Mucosa of stomach (tissue), 1 donor: ENCODE measurements around the gene GID8.
"Not testable (repeated sequence)": the region's sequence is repeated elsewhere in the genome, so short reads cannot be mapped to it uniquely, and the experiment has no call there.

Experiments
- H3K27me3 ChIP-seq: one replicate; pipeline ENCODE4 v1.7.0; 2013; ENCODE audit warnings: mild to moderate bottlenecking, low read length; ENCODE audit not compliant: control insufficient read depth, insufficient read depth
- H3K36me3 ChIP-seq: one replicate; pipeline ENCODE4 v1.7.0; 2013; ENCODE audit warnings: low read length; ENCODE audit not compliant: control insufficient read depth, insufficient read depth
- H3K4me1 ChIP-seq: one replicate; pipeline ENCODE4 v1.7.0; 2013; ENCODE audit warnings: mild to moderate bottlenecking, low read length; ENCODE audit not compliant: control insufficient read depth, insufficient read depth
- H3K4me3 ChIP-seq: one replicate; pipeline ENCODE4 v1.7.0; 2013; ENCODE audit warnings: low read length
- H3K9ac ChIP-seq: one replicate; pipeline ENCODE4 v1.7.0; 2013; ENCODE audit warnings: mild to moderate bottlenecking, low read length, moderate library complexity
- H3K9me3 ChIP-seq: one replicate; pipeline ENCODE4 v1.7.0; 2013; ENCODE audit warnings: mild to moderate bottlenecking, low read length, moderate library complexity; ENCODE audit not compliant: control insufficient read depth
- donor health status: Pancreatic carcinoma.

Gene GID8

GRCh38 chr20:62959998-62960436, 22.1 kb downstream of the GID8 start:
- Histone ChIP-seq H3K27me3 (no peaks in the 10 kb centered on the region), H3K4me3 (no peak overlapping the region), H3K9me3 (no peaks in the 10 kb centered on the region), H3K36me3 (peaks cover 8% of the 10 kb centered on the region), H3K9ac (no peak overlapping the region), H3K4me1 (peaks cover 18% of the 10 kb centered on the region)

- not testable (repeated sequence) for H3K36me3 ChIP-seq, H3K9me3 ChIP-seq, H3K9ac ChIP-seq, H3K4me3 ChIP-seq, H3K27me3 ChIP-seq
- peaks cover 11% of the 10 kb centered on the region for H3K4me1 ChIP-seq
These were observed 22.7 kb downstream of the GID8 start for GRCh38 chr20:62960446-62961309.

GRCh38 chr20:62961310-62961783, 23.4 kb downstream of the GID8 start:
- Histone ChIP-seq H3K4me3 (no peak overlapping the region), H3K9me3 (no peaks in the 10 kb centered on the region), H3K4me1 (peaks cover 5% of the 10 kb centered on the region), H3K27me3 (no peaks in the 10 kb centered on the region), H3K9ac (no peak overlapping the region), H3K36me3 (peaks cover 8% of the 10 kb centered on the region)

GRCh38 chr20:62961799-62962198, 23.9 kb downstream of the GID8 start:
- Histone ChIP-seq H3K9me3 (no peaks in the 10 kb centered on the region), H3K36me3 (peaks cover 8% of the 10 kb centered on the region), H3K4me3 (no peak overlapping the region), H3K27me3 (no peaks in the 10 kb centered on the region), H3K9ac (no peak overlapping the region), H3K4me1 (peaks cover under 1% of the 10 kb centered on the region)

- Histone ChIP-seq H3K4me1 (no peaks in the 10 kb centered on the region), H3K4me3 (no peak overlapping the region), H3K27me3 (no peaks in the 10 kb centered on the region), H3K36me3 (peaks cover 7% of the 10 kb centered on the region), H3K9ac (no peak overlapping the region), H3K9me3 (no peaks in the 10 kb centered on the region)
These were observed 24.4 kb downstream of the GID8 start for GRCh38 chr20:62962221-62962879.

- Histone ChIP-seq H3K36me3 (no peaks in the 10 kb centered on the region), H3K9ac (no peak overlapping the region), H3K9me3 (no peaks in the 10 kb centered on the region), H3K4me1 (no peaks in the 10 kb centered on the region), H3K4me3 (no peak overlapping the region), H3K27me3 (no peaks in the 10 kb centered on the region)
These were observed 25.1 kb downstream of the GID8 start for GRCh38 chr20:62962891-62963613.

GRCh38 chr20:62963614-62964397, 25.9 kb downstream of the GID8 start:
- no peaks in the 10 kb centered on the region for H3K9me3 ChIP-seq
- H3K9ac ChIP-seq: no peak overlapping the region
- H3K27me3 ChIP-seq: no peaks in the 10 kb centered on the region
- no peak overlapping the region for H3K4me3 ChIP-seq
- no peaks in the 10 kb centered on the region for H3K36me3 ChIP-seq
- no peaks in the 10 kb centered on the region for H3K4me1 ChIP-seq

GRCh38 chr20:62964700-62965099, 26.8 kb downstream of the GID8 start:
- H3K36me3 ChIP-seq: no peaks in the 10 kb centered on the region
- H3K27me3 ChIP-seq: no peaks in the 10 kb centered on the region
- no peaks in the 10 kb centered on the region for H3K9me3 ChIP-seq
- H3K9ac ChIP-seq: no peak overlapping the region
- H3K4me1 ChIP-seq: no peaks in the 10 kb centered on the region
- H3K4me3 ChIP-seq: no peak overlapping the region

- H3K4me1 ChIP-seq: no peaks in the 10 kb centered on the region
- no peaks in the 10 kb centered on the region for H3K36me3 ChIP-seq
- H3K9me3 ChIP-seq: no peaks in the 10 kb centered on the region
- no peak overlapping the region for H3K9ac ChIP-seq
- peaks cover 5% of the 10 kb centered on the region for H3K27me3 ChIP-seq
- no peak overlapping the region for H3K4me3 ChIP-seq
These were observed 27.4 kb downstream of the GID8 start for GRCh38 chr20:62965363-62965771.

- Histone ChIP-seq H3K9me3 (no peaks in the 10 kb centered on the region), H3K4me3 (no peak overlapping the region), H3K27me3 (peaks cover 17% of the 10 kb centered on the region), H3K36me3 (no peaks in the 10 kb centered on the region), H3K4me1 (no peaks in the 10 kb centered on the region), H3K9ac (no peak overlapping the region)
These were observed 28.5 kb downstream of the GID8 start for GRCh38 chr20:62966212-62967148.

GRCh38 chr20:62967149-62967501, 29.2 kb downstream of the GID8 start:
- peaks cover 17% of the 10 kb centered on the region for H3K27me3 ChIP-seq
- no peaks in the 10 kb centered on the region for H3K4me1 ChIP-seq
- no peaks in the 10 kb centered on the region for H3K36me3 ChIP-seq
- H3K9me3 ChIP-seq: no peaks in the 10 kb centered on the region
- H3K9ac ChIP-seq: no peak overlapping the region
- no peak overlapping the region for H3K4me3 ChIP-seq
